Natural killer cell (primary cell): ENCODE results near the gene PRKAG1. TPM values are rescaled to one million over a fixed set of nuclear protein-coding genes. Genes with fewer than 3 reads are reported as not detected.

Experiments used
- ATAC-seq, 3 donors: fragments of 150-1000 bp in 2 of 3; fragments of 200-7000 bp in 1 of 3; cut with Tn5 transposase; 1 replicate in 1 of 3; 2 replicates in 2 of 3; pipeline ENCODE4 v1.10.0; 2021; ENCODE audit warnings: mild to moderate bottlenecking in 2 of 3, moderate library complexity in 2 of 3
- DNase-seq, 2 donors: peaks; one replicate each; pipeline versions ENCODE4 v3.0.0 to v3.0.0-alpha.2; 2013 to 2021; ENCODE audit warnings: mixed read lengths in 1 of 2
- H3K27ac ChIP-seq: one replicate; pipeline ENCODE4 v1.5.1; 2013; ENCODE audit warnings: mild to moderate bottlenecking, low read length
- H3K27me3 ChIP-seq: one replicate; pipeline ENCODE4 v1.6.1; 2013; ENCODE audit warnings: low read length; ENCODE audit not compliant: control insufficient read depth, insufficient read depth
- H3K36me3 ChIP-seq: one replicate; pipeline ENCODE4 v1.6.1; 2013; ENCODE audit warnings: low read length; ENCODE audit not compliant: control insufficient read depth, insufficient read depth
- H3K4me1 ChIP-seq: one replicate; pipeline ENCODE4 v1.6.1; 2013; ENCODE audit warnings: low read length; ENCODE audit not compliant: control insufficient read depth, insufficient read depth
- H3K4me3 ChIP-seq: one replicate; pipeline ENCODE4 v1.5.1; 2013; ENCODE audit warnings: low read length
- H3K9me3 ChIP-seq: one replicate; pipeline ENCODE4 v1.6.1; 2013; ENCODE audit warnings: low read length; ENCODE audit not compliant: control insufficient read depth, insufficient read depth
- H3K27ac Mint-ChIP-seq, 2 donors: one replicate each; pipeline ENCODE4 v1.8.0; 2022; ENCODE audit warnings: mild to moderate bottlenecking in 2 of 2, mixed read lengths in 2 of 2, moderate library complexity in 1 of 2
- H3K27me3 Mint-ChIP-seq, 2 donors: one replicate each; pipeline ENCODE4 v1.8.0; 2022; ENCODE audit warnings: low read depth in 2 of 2, mixed read lengths in 2 of 2
- H3K36me3 Mint-ChIP-seq: one replicate; pipeline ENCODE4 v1.8.0; 2022; ENCODE audit warnings: mixed read lengths
- H3K4me1 Mint-ChIP-seq, 2 donors: one replicate each; pipeline ENCODE4 v1.8.0; 2022; ENCODE audit warnings: mixed read lengths in 2 of 2
- H3K4me3 Mint-ChIP-seq: one replicate; pipeline ENCODE4 v1.8.0; 2022; ENCODE audit warnings: mild to moderate bottlenecking, moderate library complexity, mixed read lengths
- H3K9me3 Mint-ChIP-seq, 2 donors: one replicate each; pipeline ENCODE4 v1.8.0; 2022; ENCODE audit warnings: mixed read lengths in 2 of 2
- CTCF ChIP-seq: fragments of 200-600 bp; IDR thresholded peaks from one replicate; pipeline ENCODE4 v1.8.0; 2022; ENCODE audit warnings: antibody characterized with exemption
- WGBS: methylation state at CpG from one replicate; pipeline ENCODE4 v1.1.7; 2013; ENCODE audit warnings: missing lambda C conversion rate; ENCODE audit not compliant: insufficient coverage; 5-methylcytosine and 5-hydroxymethylcytosine counted together
- intact Hi-C: fragments of 100-400 bp; cut with micrococcal nuclease; formaldehyde crosslinking; loops from one replicate; pipeline ENCODE4 v1.14.2; 2022
- total RNA-seq, 4 donors: library from RNA; stranded (reverse); fragments of 120-200 nt in 1 of 4; gene quantifications; one replicate each; pipeline versions ENCODE4 v1.2.3 to v1.2.4, GENCODE V29; 2013 to 2022

Gene PRKAG1
- total RNA-seq, 3 donors from 2014 or later (not counting 1 experiment from before 2014, with no cell fraction given): 76.4 to 100 (median 81.1) TPM

DNA sequence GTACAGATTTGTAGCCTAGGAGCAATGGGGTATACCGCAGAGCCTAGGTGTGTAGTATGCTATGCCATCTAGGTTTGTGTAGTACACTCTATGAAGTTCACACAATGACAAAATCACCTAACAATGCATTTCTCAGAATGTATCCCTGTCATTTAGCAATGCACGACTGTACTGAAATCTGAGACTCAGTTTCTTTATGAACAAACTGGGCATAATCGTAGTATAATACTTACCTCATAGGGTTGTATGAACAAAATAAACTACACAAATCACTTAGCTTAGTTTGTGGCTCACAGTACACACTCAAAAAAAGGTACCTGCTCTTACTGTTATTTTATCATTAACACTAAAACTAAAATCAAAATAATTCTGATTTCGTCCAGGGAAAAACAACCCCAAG is 6.9 kb upstream of the PRKAG1 start:
- Histone ChIP-seq H3K36me3 (peaks cover 73% of the 10 kb centered on the region), H3K9me3 (no peaks in the 10 kb centered on the region), H3K4me3 (no peak overlapping the region), H3K27ac (no peak overlapping the region), H3K27me3 (no peaks in the 10 kb centered on the region), H3K4me1 (no peaks in the 10 kb centered on the region)
- Mint-ChIP-seq H3K4me3 (no peak overlapping the region), H3K9me3 (no peaks in the 10 kb centered on the region), H3K27me3 (no peaks in the 10 kb centered on the region), H3K27ac (no peak overlapping the region), H3K4me1 (no peaks in the 10 kb centered on the region), H3K36me3 (no peaks in the 10 kb centered on the region)
- TF ChIP-seq CTCF: no peak
- WGBS: 97% methylated on average over 3 of the region's 4 CpGs
- DNase-seq (no peak), ATAC-seq (no peak)
- intact Hi-C loops: no loop called here

GRCh38 chr12:49024543-49024942 is 6.0 kb upstream of the PRKAG1 start:
- WGBS: 98% methylated on average over 11 of the region's 12 CpGs
- H3K9me3 Mint-ChIP-seq: no peaks in the 10 kb centered on the region
- H3K36me3 Mint-ChIP-seq: no peaks in the 10 kb centered on the region
- H3K27me3 Mint-ChIP-seq: no peaks in the 10 kb centered on the region
- ATAC-seq: no peak
- no peaks in the 10 kb centered on the region for H3K9me3 ChIP-seq
- H3K27me3 ChIP-seq: no peaks in the 10 kb centered on the region
- H3K36me3 ChIP-seq: peaks cover 70% of the 10 kb centered on the region
- H3K4me3 Mint-ChIP-seq: no peak overlapping the region
- no peak for DNase-seq
- no peak overlapping the region for H3K4me3 ChIP-seq
- TF ChIP-seq CTCF: no peak
- peaks cover 4% of the 10 kb centered on the region for H3K4me1 ChIP-seq
- H3K4me1 Mint-ChIP-seq: peaks cover 0 to 5% of the 10 kb centered on the region in 2 donors
- peak overlapping the region; percentile 49 to 79 for H3K27ac Mint-ChIP-seq
- intact Hi-C loops: no loop called here
- H3K27ac ChIP-seq: no peak overlapping the region

- H3K27ac ChIP-seq: no peak overlapping the region
- H3K36me3 ChIP-seq: peaks cover 66% of the 10 kb centered on the region
- DNase-seq (no peak), ATAC-seq (no peak)
- no peaks in the 10 kb centered on the region for H3K27me3 ChIP-seq
- 100% methylated on average over 1 of the region's 2 CpGs for WGBS
- H3K9me3 ChIP-seq: no peaks in the 10 kb centered on the region
- no peak for TF ChIP-seq CTCF
- peaks cover 0 to 12% of the 10 kb centered on the region in 2 donors for H3K4me1 Mint-ChIP-seq
- no peaks in the 10 kb centered on the region for H3K36me3 Mint-ChIP-seq
- H3K4me1 ChIP-seq: peaks cover 11% of the 10 kb centered on the region
- no peak overlapping the region for H3K4me3 Mint-ChIP-seq
- H3K9me3 Mint-ChIP-seq: no peaks in the 10 kb centered on the region
- H3K27me3 Mint-ChIP-seq: no peaks in the 10 kb centered on the region
- H3K27ac Mint-ChIP-seq: peak overlapping the region; percentile 79 to 98
- H3K4me3 ChIP-seq: no peak overlapping the region
- intact Hi-C loops: no loop called here
These were observed 5.2 kb upstream of the PRKAG1 start for GRCh38 chr12:49023812-49024211.

DNA sequence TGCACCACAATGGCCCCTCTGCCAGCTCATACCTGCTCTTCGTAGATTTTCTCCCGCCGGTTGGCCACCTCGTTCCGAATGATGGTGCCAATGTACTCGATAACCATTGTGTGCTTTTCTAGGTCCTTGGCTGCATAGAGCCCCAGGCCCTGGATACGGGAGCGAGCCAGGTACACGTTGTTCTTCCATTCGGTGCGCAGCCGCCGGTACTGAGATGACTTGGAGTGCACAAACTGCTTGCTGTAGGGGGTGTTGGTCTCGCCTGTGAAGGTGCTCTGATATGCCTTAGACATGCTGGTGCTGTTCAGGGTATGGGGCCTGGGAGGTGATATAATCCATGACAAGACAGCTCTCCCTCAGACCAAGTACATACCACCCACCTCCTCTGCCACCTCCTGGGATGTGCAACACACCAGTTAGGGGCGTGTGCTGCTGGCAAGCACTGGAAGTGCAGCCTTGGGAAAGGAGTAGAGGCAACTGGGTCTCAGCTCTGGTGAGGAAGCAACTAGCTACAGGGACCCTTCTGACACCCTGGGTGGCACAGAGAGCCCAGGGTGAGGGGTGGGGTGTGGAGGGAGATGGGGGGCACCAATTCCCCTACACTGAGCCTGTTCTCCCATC is 4.1 kb upstream of the PRKAG1 start:
- Histone ChIP-seq H3K27me3 (no peaks in the 10 kb centered on the region), H3K36me3 (peaks cover 55% of the 10 kb centered on the region), H3K4me1 (peaks cover 16% of the 10 kb centered on the region), H3K9me3 (no peaks in the 10 kb centered on the region), H3K27ac (no peak overlapping the region), H3K4me3 (no peak overlapping the region)
- TF ChIP-seq CTCF: no peak
- intact Hi-C loops: no loop called here
- Mint-ChIP-seq H3K27me3 (no peaks in the 10 kb centered on the region), H3K4me1 (peaks cover 6 to 23% of the 10 kb centered on the region in 2 donors), H3K36me3 (no peaks in the 10 kb centered on the region), H3K27ac (peak overlapping the region; percentile 79 to 98), H3K9me3 (no peaks in the 10 kb centered on the region), H3K4me3 (peak overlapping the region; percentile 13)
- DNase-seq: no peak
- no peak for ATAC-seq
- 96% methylated on average over 15 of the region's 15 CpGs for WGBS
